GM12878 (cell line): ENCODE results near the gene PPP1R3G.

ENCODE experiments used
- CHD1 ChIP-seq: IDR thresholded peaks from 2 replicates; pipeline ENCODE4 v1.6.1; 2012; ENCODE audit warnings: low read depth, low read length, improper control_type of control experiment
- HDGF ChIP-seq: fragments of 450-650 bp; IDR thresholded peaks from 2 replicates; pipeline ENCODE4 v1.6.1; 2016; ENCODE audit warnings: antibody characterized with exemption
- MYC ChIP-seq: IDR thresholded peaks from 2 replicates; pipeline ENCODE4 v1.6.1; 2011; ENCODE audit warnings: mild to moderate bottlenecking, low read length, moderate library complexity, inconsistent platforms; ENCODE audit not compliant: insufficient read depth, insufficient replicate concordance, insufficient read length, severe bottlenecking
- NFYB ChIP-seq: IDR thresholded peaks from 2 replicates; pipeline ENCODE4 v1.6.1; 2011; ENCODE audit warnings: low read depth, mild to moderate bottlenecking, low read length, improper control_type of control experiment, moderate library complexity; ENCODE audit not compliant: insufficient read depth
- POLR2A ChIP-seq: IDR thresholded peaks from 2 replicates; pipeline ENCODE4 v1.6.1; 2011; ENCODE audit warnings: low read depth, mild to moderate bottlenecking, low read length
- SUPT20H ChIP-seq: IDR thresholded peaks from 2 replicates; pipeline ENCODE4 v1.6.1; 2011; ENCODE audit warnings: low read depth, mild to moderate bottlenecking, low read length, moderate library complexity, borderline replicate concordance; ENCODE audit not compliant: control insufficient read depth
- TF ChIP-seq, protein P1 (sequence below), 3 experiments: IDR thresholded peaks in 2 of 3; conservative IDR thresholded peaks in 1 of 3; 2 replicates each; pipeline ENCODE4 v1.5.1; 2011; ENCODE audit warnings: low read depth in 3 of 3, low read length in 3 of 3, mild to moderate bottlenecking in 3 of 3, control low read depth in 2 of 3, moderate library complexity in 2 of 3, inconsistent platforms in 1 of 3, mixed read lengths in 1 of 3; ENCODE audit not compliant: control insufficient read depth in 2 of 3, insufficient read depth in 1 of 3; ENCODE audit errors: extremely low read depth in 1 of 3
- TF ChIP-seq, protein P2 (sequence below): fragments of 450-650 bp; IDR thresholded peaks from 2 replicates; pipeline ENCODE4 v1.6.1; 2016; ENCODE audit warnings: mild to moderate bottlenecking
- TF ChIP-seq, protein P3 (sequence below): fragments of 450-650 bp; IDR thresholded peaks from 2 replicates; pipeline ENCODE4 v1.6.1; 2017; ENCODE audit warnings: antibody characterized with exemption, mild to moderate bottlenecking, moderate library complexity
- TF ChIP-seq, protein P4 (sequence below): IDR thresholded peaks from 2 replicates; pipeline ENCODE4 v1.6.1; 2011; ENCODE audit warnings: mild to moderate bottlenecking, low read depth, low read length, moderate library complexity; ENCODE audit not compliant: insufficient replicate concordance

DNA sequence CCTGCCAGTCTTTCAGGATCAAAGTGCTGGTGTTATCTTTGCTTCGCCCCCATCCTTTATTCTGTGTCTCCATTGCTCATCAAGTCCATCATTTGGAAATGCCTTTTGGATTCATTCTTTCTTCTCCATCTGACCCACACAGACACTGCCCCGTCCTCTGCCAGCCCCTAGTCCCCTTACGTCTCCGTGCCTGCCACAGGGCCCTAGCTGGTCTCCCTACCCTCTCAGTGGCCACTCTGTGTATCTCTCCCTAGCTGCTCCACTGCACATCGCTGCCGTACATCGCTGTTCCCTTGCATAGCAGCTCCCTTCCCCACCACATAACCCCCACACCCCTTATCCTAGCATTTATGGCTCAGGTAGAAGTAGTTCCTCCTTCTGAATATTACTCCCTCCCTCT, 15.7 kb downstream of the PPP1R3G start:
- no peak for TF ChIP-seq SUPT20H
- no peak for TF ChIP-seq NFYB
- TF ChIP-seq, protein P1, sequence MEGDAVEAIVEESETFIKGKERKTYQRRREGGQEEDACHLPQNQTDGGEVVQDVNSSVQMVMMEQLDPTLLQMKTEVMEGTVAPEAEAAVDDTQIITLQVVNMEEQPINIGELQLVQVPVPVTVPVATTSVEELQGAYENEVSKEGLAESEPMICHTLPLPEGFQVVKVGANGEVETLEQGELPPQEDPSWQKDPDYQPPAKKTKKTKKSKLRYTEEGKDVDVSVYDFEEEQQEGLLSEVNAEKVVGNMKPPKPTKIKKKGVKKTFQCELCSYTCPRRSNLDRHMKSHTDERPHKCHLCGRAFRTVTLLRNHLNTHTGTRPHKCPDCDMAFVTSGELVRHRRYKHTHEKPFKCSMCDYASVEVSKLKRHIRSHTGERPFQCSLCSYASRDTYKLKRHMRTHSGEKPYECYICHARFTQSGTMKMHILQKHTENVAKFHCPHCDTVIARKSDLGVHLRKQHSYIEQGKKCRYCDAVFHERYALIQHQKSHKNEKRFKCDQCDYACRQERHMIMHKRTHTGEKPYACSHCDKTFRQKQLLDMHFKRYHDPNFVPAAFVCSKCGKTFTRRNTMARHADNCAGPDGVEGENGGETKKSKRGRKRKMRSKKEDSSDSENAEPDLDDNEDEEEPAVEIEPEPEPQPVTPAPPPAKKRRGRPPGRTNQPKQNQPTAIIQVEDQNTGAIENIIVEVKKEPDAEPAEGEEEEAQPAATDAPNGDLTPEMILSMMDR (IDR thresholded peaks at IDR 0.05 in 2 of 3, conservative IDR thresholded peaks at IDR 0.05 in 1 of 3; ENCODE audit: control insufficient read depth in 2 of 3, extremely low read depth in 1 of 3, insufficient read depth in 1 of 3, low read depth in 3 of 3, low read length in 3 of 3): no peak
- TF ChIP-seq, protein P2, sequence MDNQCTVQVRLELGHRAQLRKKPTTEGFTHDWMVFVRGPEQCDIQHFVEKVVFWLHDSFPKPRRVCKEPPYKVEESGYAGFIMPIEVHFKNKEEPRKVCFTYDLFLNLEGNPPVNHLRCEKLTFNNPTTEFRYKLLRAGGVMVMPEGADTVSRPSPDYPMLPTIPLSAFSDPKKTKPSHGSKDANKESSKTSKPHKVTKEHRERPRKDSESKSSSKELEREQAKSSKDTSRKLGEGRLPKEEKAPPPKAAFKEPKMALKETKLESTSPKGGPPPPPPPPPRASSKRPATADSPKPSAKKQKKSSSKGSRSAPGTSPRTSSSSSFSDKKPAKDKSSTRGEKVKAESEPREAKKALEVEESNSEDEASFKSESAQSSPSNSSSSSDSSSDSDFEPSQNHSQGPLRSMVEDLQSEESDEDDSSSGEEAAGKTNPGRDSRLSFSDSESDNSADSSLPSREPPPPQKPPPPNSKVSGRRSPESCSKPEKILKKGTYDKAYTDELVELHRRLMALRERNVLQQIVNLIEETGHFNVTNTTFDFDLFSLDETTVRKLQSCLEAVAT: no peak
- TF ChIP-seq HDGF: no peak
- TF ChIP-seq, protein P3, sequence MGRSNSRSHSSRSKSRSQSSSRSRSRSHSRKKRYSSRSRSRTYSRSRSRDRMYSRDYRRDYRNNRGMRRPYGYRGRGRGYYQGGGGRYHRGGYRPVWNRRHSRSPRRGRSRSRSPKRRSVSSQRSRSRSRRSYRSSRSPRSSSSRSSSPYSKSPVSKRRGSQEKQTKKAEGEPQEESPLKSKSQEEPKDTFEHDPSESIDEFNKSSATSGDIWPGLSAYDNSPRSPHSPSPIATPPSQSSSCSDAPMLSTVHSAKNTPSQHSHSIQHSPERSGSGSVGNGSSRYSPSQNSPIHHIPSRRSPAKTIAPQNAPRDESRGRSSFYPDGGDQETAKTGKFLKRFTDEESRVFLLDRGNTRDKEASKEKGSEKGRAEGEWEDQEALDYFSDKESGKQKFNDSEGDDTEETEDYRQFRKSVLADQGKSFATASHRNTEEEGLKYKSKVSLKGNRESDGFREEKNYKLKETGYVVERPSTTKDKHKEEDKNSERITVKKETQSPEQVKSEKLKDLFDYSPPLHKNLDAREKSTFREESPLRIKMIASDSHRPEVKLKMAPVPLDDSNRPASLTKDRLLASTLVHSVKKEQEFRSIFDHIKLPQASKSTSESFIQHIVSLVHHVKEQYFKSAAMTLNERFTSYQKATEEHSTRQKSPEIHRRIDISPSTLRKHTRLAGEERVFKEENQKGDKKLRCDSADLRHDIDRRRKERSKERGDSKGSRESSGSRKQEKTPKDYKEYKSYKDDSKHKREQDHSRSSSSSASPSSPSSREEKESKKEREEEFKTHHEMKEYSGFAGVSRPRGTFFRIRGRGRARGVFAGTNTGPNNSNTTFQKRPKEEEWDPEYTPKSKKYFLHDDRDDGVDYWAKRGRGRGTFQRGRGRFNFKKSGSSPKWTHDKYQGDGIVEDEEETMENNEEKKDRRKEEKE: no peak
- TF ChIP-seq, protein P4, sequence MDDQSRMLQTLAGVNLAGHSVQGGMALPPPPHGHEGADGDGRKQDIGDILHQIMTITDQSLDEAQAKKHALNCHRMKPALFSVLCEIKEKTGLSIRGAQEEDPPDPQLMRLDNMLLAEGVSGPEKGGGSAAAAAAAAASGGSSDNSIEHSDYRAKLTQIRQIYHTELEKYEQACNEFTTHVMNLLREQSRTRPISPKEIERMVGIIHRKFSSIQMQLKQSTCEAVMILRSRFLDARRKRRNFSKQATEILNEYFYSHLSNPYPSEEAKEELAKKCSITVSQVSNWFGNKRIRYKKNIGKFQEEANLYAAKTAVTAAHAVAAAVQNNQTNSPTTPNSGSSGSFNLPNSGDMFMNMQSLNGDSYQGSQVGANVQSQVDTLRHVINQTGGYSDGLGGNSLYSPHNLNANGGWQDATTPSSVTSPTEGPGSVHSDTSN: no peak
- TF ChIP-seq CHD1: no peak
- no peak for TF ChIP-seq POLR2A
- no peak for TF ChIP-seq MYC
